Measurements from ENCODE around the gene DNAJC10.

DNAJC10 gene

DNA sequence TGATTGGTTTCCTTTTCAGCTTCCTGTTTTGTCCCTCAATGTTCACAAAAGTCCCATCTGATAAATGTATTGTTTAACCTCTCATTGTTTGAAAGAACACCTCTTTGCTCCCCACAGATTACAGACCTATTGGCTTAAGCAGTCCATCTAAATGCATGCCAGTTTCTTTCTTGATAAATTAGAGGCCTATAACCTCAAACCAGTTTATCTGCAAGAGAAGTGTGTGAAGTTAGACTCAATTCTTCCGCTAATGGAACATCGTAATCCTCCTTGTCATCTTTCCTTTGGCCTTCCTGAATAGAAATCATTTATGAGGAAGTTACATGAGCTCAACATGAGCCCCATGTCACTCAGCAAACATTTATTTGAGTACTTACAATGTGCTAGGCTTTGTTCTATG, 76.4 kb downstream of the DNAJC10 start:
- no peak for DNase-seq (ENCODE audit: low read depth)

DNA sequence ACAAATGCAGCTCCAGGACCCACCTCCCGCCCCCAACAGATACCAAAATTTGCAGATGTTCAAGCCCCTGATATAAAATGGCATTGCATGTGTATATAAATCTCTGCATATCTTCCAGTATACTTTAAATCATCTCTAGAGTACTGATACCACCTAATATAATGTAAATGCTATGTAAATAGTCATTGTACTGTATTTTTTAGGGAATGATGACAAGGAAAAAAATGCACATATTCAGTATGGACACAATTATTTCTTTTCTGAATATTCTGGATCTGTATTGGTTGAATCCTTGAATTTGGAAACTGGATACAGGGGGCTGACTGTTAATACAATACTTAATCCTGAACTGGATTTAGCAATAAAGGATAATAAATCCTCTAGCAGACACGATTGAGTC, 82.7 kb downstream of the DNAJC10 start:
- no peak for DNase-seq (ENCODE audit: low read depth)

GRCh38 chr2:182804128-182804527, 88.1 kb downstream of the DNAJC10 start:
- DNase-seq (ENCODE audit: low read depth): no peak

- DNase-seq (ENCODE audit: low read depth): no peak
Observed at GRCh38 chr2:182807319-182807718, 91.3 kb downstream of the DNAJC10 start.

DNA sequence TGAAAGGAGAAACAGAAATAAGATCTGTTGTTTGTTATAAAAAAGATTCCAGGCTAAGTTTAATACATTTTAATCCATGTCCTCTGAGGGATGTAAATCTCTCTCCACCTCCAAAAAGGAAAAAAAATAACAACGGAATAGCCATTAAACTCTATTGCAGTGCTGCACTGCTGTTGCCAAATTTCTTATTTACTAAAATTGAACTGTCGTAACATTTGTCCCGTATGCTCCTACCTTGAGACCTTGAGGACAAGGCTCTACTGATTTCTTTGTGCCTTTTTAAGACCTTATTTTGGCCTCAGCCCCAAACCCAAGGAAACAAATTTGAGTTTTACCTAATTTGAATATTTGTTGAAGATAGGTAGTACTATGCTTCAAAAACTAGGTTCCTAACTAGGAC, 94.0 kb downstream of the DNAJC10 start:
- no peak for DNase-seq (ENCODE audit: low read depth)

GRCh38 chr2:182814380-182814779, 98.3 kb downstream of the DNAJC10 start:
- no peak for DNase-seq (ENCODE audit: low read depth)

GRCh38 chr2:182814804-182815203, 98.7 kb downstream of the DNAJC10 start:
- no peak for DNase-seq (ENCODE audit: low read depth)

GRCh38 chr2:182816866-182817265, 100.8 kb downstream of the DNAJC10 start:
- no peak for DNase-seq (ENCODE audit: low read depth)

DNA sequence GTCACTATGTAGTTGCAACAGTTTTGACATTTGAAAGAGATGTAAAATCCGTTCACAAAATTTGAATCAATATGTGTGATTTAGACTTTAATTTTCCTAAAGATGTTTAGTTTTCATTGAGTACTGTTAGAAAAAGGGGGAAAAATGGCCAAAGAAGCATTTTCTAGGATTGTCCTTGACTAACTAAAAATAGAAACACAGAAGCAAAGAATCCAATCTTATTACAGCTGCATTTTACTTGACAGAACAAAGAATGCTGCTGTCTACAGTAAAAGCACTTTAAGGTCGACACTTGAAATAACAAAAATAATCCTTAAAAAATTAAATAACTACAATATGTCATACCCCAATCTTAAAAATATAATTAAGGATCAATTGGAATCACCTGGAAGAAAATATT, 101.5 kb downstream of the DNAJC10 start:
- no peak for DNase-seq (ENCODE audit: low read depth)

- no peak for DNase-seq (ENCODE audit: low read depth)
Observed at GRCh38 chr2:182818501-182818900, 102.4 kb downstream of the DNAJC10 start.

- no peak for DNase-seq (ENCODE audit: low read depth)
Observed at GRCh38 chr2:182818925-182819324, 102.9 kb downstream of the DNAJC10 start.

GRCh38 chr2:182819412-182819811, 103.4 kb downstream of the DNAJC10 start:
- DNase-seq (ENCODE audit: low read depth): no peak

GRCh38 chr2:182821182-182821581, 105.1 kb downstream of the DNAJC10 start:
- DNase-seq (ENCODE audit: low read depth): no peak

DNA sequence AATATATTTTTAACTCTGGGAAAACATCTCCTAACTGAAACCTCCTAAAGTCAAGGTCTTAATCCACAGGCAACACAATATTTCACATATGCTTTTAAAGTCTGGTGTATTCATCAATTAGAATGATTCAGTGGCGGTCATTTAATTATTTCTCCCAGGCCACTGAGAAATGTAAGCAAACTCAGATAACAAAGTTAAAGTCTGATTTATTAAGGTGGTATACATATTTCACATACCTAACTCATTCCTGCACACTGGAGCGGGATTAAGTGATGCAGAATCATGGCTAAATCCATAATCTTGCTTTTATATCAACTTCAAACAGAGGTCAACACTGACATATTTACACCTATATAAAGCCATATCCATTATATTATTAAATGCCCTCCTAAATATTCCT, 106.7 kb downstream of the DNAJC10 start:
- DNase-seq (ENCODE audit: low read depth): no peak

DNA sequence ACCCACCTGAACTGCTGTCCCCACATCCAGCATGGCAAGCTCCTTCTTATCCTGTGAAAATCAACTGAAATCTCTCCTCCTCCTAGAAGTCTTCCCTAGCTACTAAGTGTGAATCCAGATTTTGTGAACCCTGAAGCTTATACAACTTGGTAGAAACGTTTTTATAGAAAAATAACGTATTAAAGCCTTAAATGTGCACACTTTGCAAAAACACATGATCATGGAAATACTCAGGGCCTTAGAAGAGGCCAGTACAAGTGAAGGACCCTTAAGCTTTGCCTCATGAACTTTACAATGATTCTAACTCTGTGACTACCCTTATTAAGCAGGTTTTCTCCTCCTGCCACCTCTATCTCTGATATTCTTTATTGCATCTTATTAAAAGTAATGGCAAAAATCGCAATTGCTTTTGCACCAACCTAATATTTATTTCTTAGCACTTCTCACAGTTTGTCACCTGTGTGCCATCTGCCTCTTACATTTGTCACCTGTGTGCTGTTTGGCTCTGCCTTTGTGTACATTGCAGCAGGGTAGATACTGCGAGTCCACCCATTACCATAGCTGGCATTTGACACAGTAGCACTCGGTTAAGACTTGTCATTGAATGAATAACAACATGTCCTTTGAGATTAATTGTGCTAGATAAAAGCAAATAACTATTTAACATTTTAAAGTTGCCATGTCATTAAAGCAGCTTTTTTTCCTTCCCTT, 108.2 kb downstream of the DNAJC10 start:
- no peak for DNase-seq (ENCODE audit: low read depth)

DNA sequence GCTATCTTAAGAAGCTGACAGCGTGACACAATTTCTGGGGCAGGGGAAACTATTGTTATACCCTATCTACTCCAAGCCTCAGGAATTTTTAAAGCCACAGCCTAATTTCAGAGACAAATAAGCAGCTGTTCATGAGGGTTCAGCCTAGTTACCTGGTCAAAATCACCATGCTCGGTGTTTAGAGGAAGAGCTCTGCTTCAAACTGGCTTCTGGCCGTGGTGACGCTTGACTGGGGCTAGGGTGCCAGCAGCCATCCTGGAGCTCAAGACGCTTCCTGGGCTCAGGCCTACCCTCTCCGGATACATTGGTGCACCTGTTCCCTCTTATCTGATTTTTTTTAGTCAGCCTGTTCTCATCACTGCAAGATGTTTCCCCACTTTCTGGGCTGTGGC, 108.7 kb downstream of the DNAJC10 start:
- no peak for DNase-seq (ENCODE audit: low read depth)

- no peak for DNase-seq (ENCODE audit: low read depth)
Observed at GRCh38 chr2:182826064-182826463, 110.0 kb downstream of the DNAJC10 start.

GRCh38 chr2:182826496-182826895, 110.4 kb downstream of the DNAJC10 start:
- DNase-seq (ENCODE audit: low read depth): no peak

GRCh38 chr2:182827182-182827879, 111.3 kb downstream of the DNAJC10 start:
- no peak for DNase-seq (ENCODE audit: low read depth)

GRCh38 chr2:182831101-182831500, 115.0 kb downstream of the DNAJC10 start:
- no peak for DNase-seq (ENCODE audit: low read depth)

- DNase-seq (ENCODE audit: low read depth): no peak
Observed at GRCh38 chr2:182831921-182832320, 115.9 kb downstream of the DNAJC10 start.

DNA sequence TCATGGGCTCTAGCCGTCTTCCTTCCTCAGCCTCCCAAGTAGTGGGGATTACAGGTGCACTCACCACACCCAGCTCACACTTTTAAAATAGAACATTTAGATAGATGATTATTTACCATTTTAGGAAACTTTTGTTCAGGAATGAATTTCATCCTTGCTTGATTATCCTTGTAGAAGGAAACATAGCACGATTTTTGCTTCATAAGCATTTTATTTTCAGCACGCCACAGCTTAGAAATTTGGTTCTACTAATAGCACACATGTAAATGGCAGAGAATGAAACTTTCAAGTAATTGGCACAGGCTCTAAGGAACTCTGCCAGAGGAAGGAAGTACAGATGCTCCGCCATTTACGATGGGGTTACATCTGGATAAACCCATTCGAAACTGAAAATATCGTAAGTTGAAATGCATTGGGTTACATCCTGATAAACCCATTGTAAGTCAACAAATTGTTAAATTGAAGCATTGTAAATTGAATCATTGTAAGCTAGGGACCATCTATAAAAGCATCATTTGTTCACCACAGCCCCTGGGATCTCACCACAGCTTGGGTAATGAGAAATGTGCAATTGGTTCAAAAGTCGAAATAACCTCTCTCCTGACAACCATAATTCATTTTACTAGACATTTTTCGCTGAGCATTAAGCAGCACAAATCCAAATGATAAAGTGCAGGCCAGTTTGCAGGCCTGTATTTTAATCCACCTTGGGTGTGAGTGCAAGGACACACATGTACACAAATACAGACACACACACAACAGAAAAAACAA, 117.2 kb downstream of the DNAJC10 start:
- DNase-seq (ENCODE audit: low read depth): no peak

DNA sequence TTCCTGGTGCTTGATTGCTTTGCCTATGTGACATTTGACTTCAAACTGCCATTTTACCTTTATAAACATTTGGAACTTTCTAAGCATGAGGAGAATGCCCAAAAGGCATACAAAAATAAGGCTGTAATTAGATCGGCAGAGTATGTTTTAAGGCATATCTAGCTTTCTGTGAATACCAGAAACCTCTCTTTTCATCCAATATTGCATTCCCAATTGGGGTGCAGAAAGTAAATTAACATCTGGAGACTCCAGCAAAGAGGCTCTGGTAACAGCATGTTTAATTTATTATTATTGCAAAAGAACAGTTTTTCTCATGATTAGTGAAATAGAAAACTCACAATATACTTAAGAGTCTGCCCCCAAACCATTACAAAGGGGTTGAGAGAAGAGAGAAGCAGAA, 118.2 kb downstream of the DNAJC10 start:
- DNase-seq (ENCODE audit: low read depth): no peak
